ENCODE data around the gene COL24A1. TPM values are rescaled to one million over a fixed set of nuclear protein-coding genes. Genes with fewer than 3 reads are reported as not detected.

COL24A1 gene
- total RNA-seq, 1 experiment from 2014 or later, result not detected

DNA sequence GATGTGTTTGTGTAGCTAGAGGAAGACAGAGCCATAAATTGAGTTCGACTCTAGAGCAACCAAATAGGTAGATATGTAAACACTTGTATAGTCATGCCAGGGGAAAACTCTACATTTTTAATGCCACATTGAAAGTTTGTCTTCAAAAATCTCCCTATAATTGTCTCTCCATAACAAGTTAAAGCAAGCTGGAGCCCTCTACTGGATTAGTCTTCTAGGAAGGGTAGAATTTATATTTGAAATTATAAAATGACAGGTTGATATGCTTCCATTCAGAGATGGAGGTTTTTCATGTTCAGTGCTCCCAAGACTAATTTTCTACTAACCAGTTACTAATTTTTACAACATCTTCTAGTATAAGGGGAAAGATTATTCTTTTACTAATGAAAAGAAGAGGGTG, 13.1 kb upstream of the COL24A1 start:
- Histone ChIP-seq H4K20me1 (ENCODE audit: insufficient read depth) (no peaks in the 10 kb centered on the region), H3K9ac (ENCODE audit: low read length) (no peak overlapping the region), H3K4me3 (replicated peaks in 1 of 2; ENCODE audit: low read depth in 1 of 2, low read length in 2 of 2) (no peak overlapping the region), H3K27ac (ENCODE audit: low read depth, low read length) (no peak overlapping the region), H3K4me2 (ENCODE audit: low read length) (no peak overlapping the region), H2AFZ (ENCODE audit: low read depth, low read length, poor library complexity, severe bottlenecking) (no peak overlapping the region), H3K27me3 (ENCODE audit: insufficient read depth, low read length) (no peaks in the 10 kb centered on the region), H3K9me2 (ENCODE audit: insufficient read depth) (no peaks in the 10 kb centered on the region), H3K79me2 (ENCODE audit: insufficient read depth, low read length) (no peaks in the 10 kb centered on the region), H3K9me3 (ENCODE audit: control insufficient read depth in 1 of 2, insufficient read depth in 1 of 2, low read depth in 1 of 2, low read length in 2 of 2) (no peaks in the 10 kb centered on the region), H3K4me1 (ENCODE audit: control insufficient read depth in 1 of 2, insufficient read depth in 2 of 2, low read length in 2 of 2) (no peaks in the 10 kb centered on the region), H3K36me3 (ENCODE audit: control insufficient read depth in 1 of 2, insufficient read depth in 2 of 2, low read length in 2 of 2) (no peaks in the 10 kb centered on the region)
- TF ChIP-seq CTCF (IDR thresholded peaks at IDR 0.05 in 2 of 3, conservative IDR thresholded peaks at IDR 0.05 in 1 of 3; ENCODE audit: borderline replicate concordance in 1 of 3, insufficient read depth in 1 of 3, low read depth in 2 of 3, low read length in 2 of 3), result peak in 2 of 3 experiments; percentile 25 to 30; a peak in 2 of 6 replicates
- TF ChIP-seq RAD21 (IDR thresholded peaks at IDR 0.05; ENCODE audit: low read depth), result peak; percentile 49
- no peak for TF ChIP-seq ZNF274 (IDR thresholded peaks at IDR 0.05; ENCODE audit: low read depth, low read length)
- no TSS peak for BruUV-seq (replicated peaks)
- ATAC-seq (no peak), DNase-seq (ENCODE audit: low read depth, low spot score) (no peak)
- ChIA-PET RAD21 (ENCODE audit: low non-redundant PET in 1 of 2, low total read pairs in 2 of 2, uncharacterized antibody in 2 of 2, unreplicated experiment in 2 of 2) (interaction anchor here in 1 of 2 experiments (0.6 kb wide), 1 partner anchor 901 kb away, joined by 3 read pairs; no protein-coding TSS in a partner anchor), POLR2A (no interaction called here), CTCF (no interaction called here)
- intact Hi-C loops (cut with micrococcal nuclease), result no loop called here

DNA sequence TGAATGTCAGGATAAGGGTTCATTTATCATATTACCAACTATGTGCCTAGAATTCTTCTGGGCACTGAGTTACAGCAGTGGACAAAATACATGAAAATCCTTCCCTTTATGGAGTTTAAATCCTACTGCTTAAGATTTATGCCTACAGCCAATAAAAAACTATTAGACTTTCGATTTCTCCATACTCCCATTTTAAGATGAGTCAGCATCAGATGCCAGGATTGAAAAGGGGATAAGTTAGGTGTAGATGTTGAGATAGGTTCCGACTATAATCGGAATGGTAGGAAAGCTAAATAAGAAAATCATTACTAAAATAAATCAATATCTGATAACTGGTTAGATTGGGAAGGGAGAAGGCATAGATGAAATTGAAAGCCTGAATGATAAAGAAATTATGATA, 3.2 kb upstream of the COL24A1 start:
- TF ChIP-seq RAD21 (IDR thresholded peaks at IDR 0.05; ENCODE audit: low read depth), result no peak
- no peak for TF ChIP-seq POLR2A (IDR thresholded peaks at IDR 0.05; ENCODE audit: borderline replicate concordance, extremely low read depth, insufficient read depth, insufficient read length)
- no peak for TF ChIP-seq ZNF274 (IDR thresholded peaks at IDR 0.05; ENCODE audit: low read depth, low read length)
- TF ChIP-seq JUND (IDR thresholded peaks at IDR 0.05), result no peak
- no peak for TF ChIP-seq CEBPB (IDR thresholded peaks at IDR 0.05; ENCODE audit: low read depth)
- TF ChIP-seq CBX3 (IDR thresholded peaks at IDR 0.05; ENCODE audit: low read depth), result no peak
- no peak for TF ChIP-seq ELF1 (IDR thresholded peaks at IDR 0.05; ENCODE audit: borderline replicate concordance, low read depth)
- Histone ChIP-seq H3K27ac (ENCODE audit: low read depth, low read length) (no peak overlapping the region), H3K36me3 (ENCODE audit: control insufficient read depth in 1 of 2, insufficient read depth in 2 of 2, low read length in 2 of 2) (no peaks in the 10 kb centered on the region), H3K27me3 (ENCODE audit: insufficient read depth, low read length) (no peaks in the 10 kb centered on the region), H3K9ac (ENCODE audit: low read length) (no peak overlapping the region), H3K4me3 (replicated peaks in 1 of 2; ENCODE audit: low read depth in 1 of 2, low read length in 2 of 2) (no peak overlapping the region), H3K9me3 (ENCODE audit: control insufficient read depth in 1 of 2, insufficient read depth in 1 of 2, low read depth in 1 of 2, low read length in 2 of 2) (no peaks in the 10 kb centered on the region), H3K9me2 (ENCODE audit: insufficient read depth) (no peaks in the 10 kb centered on the region), H4K20me1 (ENCODE audit: insufficient read depth) (no peaks in the 10 kb centered on the region), H3K4me1 (ENCODE audit: control insufficient read depth in 1 of 2, insufficient read depth in 2 of 2, low read length in 2 of 2) (no peaks in the 10 kb centered on the region), H3K79me2 (ENCODE audit: insufficient read depth, low read length) (no peaks in the 10 kb centered on the region), H2AFZ (ENCODE audit: low read depth, low read length, poor library complexity, severe bottlenecking) (no peak overlapping the region), H3K4me2 (ENCODE audit: low read length) (no peak overlapping the region)
- RAD21 ChIA-PET (ENCODE audit: low non-redundant PET in 1 of 2, low total read pairs in 2 of 2, uncharacterized antibody in 2 of 2, unreplicated experiment in 2 of 2), result no interaction called here
- CTCF ChIA-PET, result no interaction called here
- no peak for ATAC-seq
- no TSS peak for BruUV-seq (replicated peaks)
- intact Hi-C loops (cut with micrococcal nuclease), result no loop called here
- no peak for DNase-seq (ENCODE audit: low read depth, low spot score)
- POLR2A ChIA-PET, result no interaction called here

All from HCT116 (cell line).